Heart left ventricle (tissue), 16 donors: ENCODE results near the gene CCL27. TPM values are rescaled to one million over a fixed set of nuclear protein-coding genes. Genes with fewer than 3 reads are reported as not detected.

Experiments
- ATAC-seq, 4 donors: fragments of 200-7000 bp; cut with Tn5 transposase; one replicate each; pipeline ENCODE4 v1.9.1; 2020 to 2022; ENCODE audit warnings: moderate library complexity in 4 of 4, mild to moderate bottlenecking in 3 of 4, moderate number of reproducible peaks in 1 of 4
- DNase-seq, 5 donors: peaks; one replicate each; pipeline ENCODE4 v3.0.0-alpha.2; 2020
- H3K27ac ChIP-seq, 12 donors: fragments of 200-600 bp; sonication (generic) in 4 of 12; one replicate each; pipeline versions ENCODE4 v1.5.0 to v1.8.0; 2016 to 2022; ENCODE audit warnings: mild to moderate bottlenecking in 2 of 12
- H3K27me3 ChIP-seq, 9 donors: fragments of 200-600 bp; sonication (generic) in 2 of 9; one replicate each; pipeline versions ENCODE4 v1.5.1 to v1.8.0; 2016 to 2022; ENCODE audit warnings: mild to moderate bottlenecking in 3 of 9
- H3K36me3 ChIP-seq, 9 donors: fragments of 200-600 bp; sonication (generic) in 2 of 9; one replicate each; pipeline versions ENCODE4 v1.5.0 to v1.8.0; 2018 to 2022; ENCODE audit warnings: mild to moderate bottlenecking in 2 of 9
- H3K4me1 ChIP-seq, 12 donors: fragments of 200-600 bp; sonication (generic) in 4 of 12; one replicate each; pipeline versions ENCODE4 v1.5.0 to v1.8.0; 2016 to 2022; ENCODE audit warnings: mild to moderate bottlenecking in 3 of 12
- H3K4me3 ChIP-seq, 12 donors: fragments of 200-600 bp; sonication (generic) in 4 of 12; one replicate each; pipeline versions ENCODE4 v1.5.0 to v1.8.0; 2017 to 2022; ENCODE audit warnings: mild to moderate bottlenecking in 9 of 12, moderate library complexity in 4 of 12
- H3K9me3 ChIP-seq, 12 donors: fragments of 200-600 bp; sonication (generic) in 4 of 12; one replicate each; pipeline versions ENCODE4 v1.5.0 to v1.8.0; 2016 to 2022; ENCODE audit warnings: mild to moderate bottlenecking in 1 of 12
- CTCF ChIP-seq, 12 donors: fragments of 200-600 bp; sonication (generic) in 4 of 12; IDR thresholded peaks; one replicate each; pipeline versions ENCODE4 v1.5.0 to v1.8.0; 2018 to 2022; ENCODE audit warnings: antibody characterized with exemption in 12 of 12, mild to moderate bottlenecking in 5 of 12
- POLR2A ChIP-seq, 2 donors: fragments of 450-650 bp; IDR thresholded peaks; one replicate each; pipeline ENCODE4 v1.6.1; 2017; ENCODE audit warnings: antibody characterized with exemption in 2 of 2, mild to moderate bottlenecking in 2 of 2, moderate library complexity in 2 of 2
- WGBS, 4 donors: extraction: QIAGEN DNeasy Blood & Tissue Kit in 2 of 4; methylation state at CpG; one replicate each; pipeline versions ENCODE4 v1.1.5 to v1.1.7; 2013 to 2018; 5-methylcytosine and 5-hydroxymethylcytosine counted together
- intact Hi-C, 10 donors: fragments of 100-400 bp; cut with DNase I; formaldehyde crosslinking; loops; one replicate each; pipeline versions ENCODE4 v1.11.1 to v1.14.2; 2022
- polyA plus RNA-seq, 2 donors: library from polyadenylated mRNA; stranded (reverse); fragments of 200-250 nt; gene quantifications; one replicate each; pipeline ENCODE4 v1.2.3, GENCODE V29; 2013
- total RNA-seq, 9 donors: library from RNA; depleted of rRNA in 2 of 9; stranded (reverse); fragments of >200 nt in 2 of 9; fragmentation: NEBNext Ultra II Directional in 3 of 9; extraction: Animal tissue kit (Norgen Biotek cat#: 25700) in 3 of 9; gene quantifications; one replicate each; pipeline versions ENCODE4 v1.1.0 to v1.2.4, GENCODE V29; 2016 to 2023
- donor health status: ischemic (EF 13 %, LVEDD 7.1; RV severe dilation, severe dysfunction).
- donor health status: healthy with polysubstance abuse.
- donor health status: DM: no; HTN: yes; CAD: no.
- donor health status: DM: no; HTN: no; CAD: no.
- donor health status: ischemic (EF 25% LVEDD 6.9; RV normal size, moderate dysfunction).
- donor health status: ischemic (EF 25% LVEDD 5.7; RV mildly dilated, moderate dysfunction).
- donor health status: healthy.
- donor health status: DM: yes; HTN: yes; CAD: no.
- donor health status: ischemic (EF 35%, LVEDD 5.7; RV mildly dilated, moderate dysfunction).
- donor health status: nonischemic (EF 11% LVEDD 7.7; RV severe dilation, severe dysfunction).
- donor health status: DM: yes; HTN: yes; CAD: no.
- donor health status: PGD.
- donor health status: ischemic (EF 29% LVEDD 5.4; RV normal size, mild dysfunction).
- donor health status: nonischemic (EF 23%, LVEDD 6.1; RV moderate dilation, normal function).

The CCL27 gene
- total and polyA plus RNA-seq, 11 donors, result 0.35 to 0.57 (median 0.40) TPM; not detected in 8

GRCh38 chr9:34690983-34691935 is 28.8 kb upstream of the CCL27 start, which contains the start of gene CCL19:
Gene CCL19 (minus strand): TSS chr9:34691276. CDS start chr9:34691139, 137 bp downstream.
- no peaks in the 10 kb centered on the region for H3K9me3 ChIP-seq
- DNase-seq (no peak), ATAC-seq (peak in 1 of 4 donors; percentile 22)
- no peak within 1 kb of the TSS for H3K4me3 ChIP-seq
- H3K27me3 ChIP-seq, result no peaks in the 10 kb centered on the region
- H3K27ac ChIP-seq, result no peak within 1 kb of the TSS
- peaks cover 0 to 35% (median 0%) of the 10 kb centered on the region in 12 donors for H3K4me1 ChIP-seq
- no peak for TF ChIP-seq CTCF (IDR thresholded peaks at IDR 0.05)
- TF ChIP-seq POLR2A (IDR thresholded peaks at IDR 0.05), result no peak
- H3K36me3 ChIP-seq, result no peaks in the 10 kb centered on the region
- intact Hi-C loops, result loop anchor here in 1 of 10 donors (10.0 kb wide), 1 partner anchor 174 kb away; no protein-coding TSS in a partner anchor
- 72 to 81% (median 75%) methylated on average over 6 of the region's 6 CpGs for WGBS, 4 donors

- DNase-seq, result no peak
- Histone ChIP-seq H3K9me3 (no peaks in the 10 kb centered on the region), H3K27ac (no peak overlapping the region), H3K4me1 (peaks cover 0 to 35% (median 0%) of the 10 kb centered on the region in 12 donors), H3K4me3 (no peak overlapping the region), H3K36me3 (no peaks in the 10 kb centered on the region), H3K27me3 (no peaks in the 10 kb centered on the region)
- no peak for TF ChIP-seq CTCF (IDR thresholded peaks at IDR 0.05)
- TF ChIP-seq POLR2A (IDR thresholded peaks at IDR 0.05), result no peak
- WGBS, 4 donors, result 86 to 92% (median 89%) methylated on average over 8 of the region's 8 CpGs
- intact Hi-C loops, result no loop called here
- no peak for ATAC-seq
These were observed 27.1 kb upstream of the CCL27 start for GRCh38 chr9:34689512-34689911.

DNA sequence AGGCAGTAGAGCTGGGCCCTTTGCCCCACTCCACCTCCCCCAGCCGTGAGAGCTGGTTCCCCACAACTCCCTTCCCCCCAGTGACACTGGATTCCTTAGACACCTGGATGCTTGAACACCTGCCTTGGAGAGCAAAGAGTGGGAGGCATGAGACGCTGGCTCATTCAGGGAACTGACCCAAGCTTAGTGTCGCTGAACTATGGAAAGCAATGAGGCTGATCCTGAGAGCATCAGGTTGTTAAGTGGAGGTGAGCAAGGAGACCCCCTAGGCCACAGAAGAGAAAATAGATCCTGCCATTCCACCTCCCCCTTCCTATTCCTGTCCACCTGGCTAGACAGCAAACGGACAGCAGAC is 26.6 kb upstream of the CCL27 start:
- no peaks in the 10 kb centered on the region for H3K36me3 ChIP-seq
- DNase-seq (no peak), ATAC-seq (no peak)
- TF ChIP-seq CTCF (IDR thresholded peaks at IDR 0.05) (no peak), POLR2A (IDR thresholded peaks at IDR 0.05) (no peak)
- no peaks in the 10 kb centered on the region for H3K27me3 ChIP-seq
- intact Hi-C loops, result no loop called here
- H3K9me3 ChIP-seq, result no peaks in the 10 kb centered on the region
- no peak overlapping the region for H3K27ac ChIP-seq
- 82 to 90% (median 87%) methylated on average over 4 of the region's 4 CpGs for WGBS, 4 donors
- no peak overlapping the region for H3K4me3 ChIP-seq
- peaks cover 0 to 35% (median 0%) of the 10 kb centered on the region in 12 donors for H3K4me1 ChIP-seq

GRCh38 chr9:34688329-34689115 is 26.1 kb upstream of the CCL27 start:
- TF ChIP-seq POLR2A (IDR thresholded peaks at IDR 0.05) (no peak), CTCF (IDR thresholded peaks at IDR 0.05) (no peak)
- Histone ChIP-seq H3K36me3 (no peaks in the 10 kb centered on the region), H3K4me1 (peaks cover 0 to 35% (median 0%) of the 10 kb centered on the region in 12 donors), H3K27me3 (no peaks in the 10 kb centered on the region), H3K27ac (no peak overlapping the region), H3K4me3 (no peak overlapping the region), H3K9me3 (no peaks in the 10 kb centered on the region)
- DNase-seq (no peak), ATAC-seq (no peak)
- intact Hi-C loops, result no loop called here
- WGBS, 4 donors, result 80 to 82% (median 80%) methylated on average over 2 to 5 of the region's 5 CpGs
